Liver (tissue), 9 donors: ENCODE results near the gene CERS4. TPM values are rescaled to one million over a fixed set of nuclear protein-coding genes. Genes with fewer than 3 reads are reported as not detected.

Experiments
- DNase-seq: peaks from one replicate; pipeline ENCODE4 v3.0.0-alpha.2; 2017; ENCODE audit warnings: low spot score
- H3K27ac ChIP-seq, 2 donors: one replicate each; pipeline ENCODE4 v1.7.0; 2013; ENCODE audit warnings: inconsistent platforms in 2 of 2, low read length in 2 of 2, control low read depth in 1 of 2, low read depth in 1 of 2, mild to moderate bottlenecking in 1 of 2
- H3K27me3 ChIP-seq, 4 donors: one replicate each; pipeline versions ENCODE4 v1.6.1 to v1.7.0; 2013; ENCODE audit warnings: low read length in 3 of 4, inconsistent platforms in 1 of 4, mild to moderate bottlenecking in 1 of 4, moderate library complexity in 1 of 4; ENCODE audit not compliant: control insufficient read depth in 4 of 4, insufficient read depth in 4 of 4
- H3K36me3 ChIP-seq, 4 donors: one replicate each; pipeline versions ENCODE4 v1.6.1 to v1.7.0; 2013; ENCODE audit warnings: low read length in 3 of 4, mild to moderate bottlenecking in 3 of 4, low read depth in 1 of 4, moderate library complexity in 1 of 4; ENCODE audit not compliant: control insufficient read depth in 4 of 4, insufficient read depth in 3 of 4
- H3K4me1 ChIP-seq, 4 donors: one replicate each; pipeline versions ENCODE4 v1.6.1 to v1.7.0; 2013; ENCODE audit warnings: low read length in 3 of 4, mild to moderate bottlenecking in 3 of 4, moderate library complexity in 1 of 4; ENCODE audit not compliant: control insufficient read depth in 4 of 4, insufficient read depth in 4 of 4
- H3K4me3 ChIP-seq, 3 donors: one replicate each; pipeline versions ENCODE4 v1.6.1 to v1.7.0; 2013; ENCODE audit warnings: low read length in 3 of 3, control low read depth in 1 of 3, low read depth in 1 of 3, mild to moderate bottlenecking in 1 of 3
- H3K9ac ChIP-seq, 2 donors: one replicate each; pipeline ENCODE4 v1.7.0; 2013; ENCODE audit warnings: low read length in 2 of 2, mild to moderate bottlenecking in 2 of 2, moderate library complexity in 2 of 2, control low read depth in 1 of 2, low read depth in 1 of 2
- H3K9me3 ChIP-seq, 4 donors: one replicate each; pipeline versions ENCODE4 v1.6.1 to v1.7.0; 2013; ENCODE audit warnings: low read length in 3 of 4; ENCODE audit not compliant: control insufficient read depth in 4 of 4
- ATF3 ChIP-seq: IDR thresholded peaks from 2 replicates; pipeline ENCODE4 v1.6.1; 2016; ENCODE audit warnings: antibody characterized with exemption
- CTCF ChIP-seq: fragments of 150-350 bp; IDR thresholded peaks from 2 replicates; pipeline ENCODE4 v1.5.1; 2017; ENCODE audit warnings: improper control_type of control experiment, low read depth, low read length; ENCODE audit not compliant: missing input control
- EGR1 ChIP-seq, 2 donors: IDR thresholded peaks; 2 replicates each; pipeline ENCODE4 v1.6.1; 2016 to 2018; ENCODE audit warnings: antibody characterized with exemption in 2 of 2, low read depth in 2 of 2
- FOXA1 ChIP-seq: IDR thresholded peaks from 2 replicates; pipeline ENCODE4 v1.6.1; 2016; ENCODE audit warnings: antibody characterized with exemption
- FOXA2 ChIP-seq: IDR thresholded peaks from 2 replicates; pipeline ENCODE4 v1.6.1; 2016; ENCODE audit warnings: antibody characterized with exemption
- GABPA ChIP-seq, 2 donors: IDR thresholded peaks in 1 of 2; conservative IDR thresholded peaks in 1 of 2; 2 replicates each; pipeline ENCODE4 v1.6.1; 2016; ENCODE audit warnings: antibody characterized with exemption in 2 of 2, mild to moderate bottlenecking in 1 of 2, moderate library complexity in 1 of 2
- HNF4A ChIP-seq, 2 donors: conservative IDR thresholded peaks; 2 replicates each; pipeline ENCODE4 v1.6.1; 2016; ENCODE audit warnings: antibody characterized with exemption in 2 of 2, mild to moderate bottlenecking in 2 of 2
- HNF4G ChIP-seq: IDR thresholded peaks from 2 replicates; pipeline ENCODE4 v1.6.1; 2016; ENCODE audit warnings: antibody characterized with exemption
- JUND ChIP-seq, 2 donors: IDR thresholded peaks; 2 replicates each; pipeline ENCODE4 v1.6.1; 2016; ENCODE audit warnings: antibody characterized with exemption in 2 of 2
- MAX ChIP-seq: IDR thresholded peaks from 2 replicates; pipeline ENCODE4 v1.6.1; 2016; ENCODE audit warnings: antibody characterized with exemption
- NR2F2 ChIP-seq: IDR thresholded peaks from 2 replicates; pipeline ENCODE4 v1.6.1; 2016; ENCODE audit warnings: antibody characterized with exemption
- RAD21 ChIP-seq, 2 donors: IDR thresholded peaks; 2 replicates each; pipeline ENCODE4 v1.6.1; 2016; ENCODE audit warnings: antibody characterized with exemption in 2 of 2, mild to moderate bottlenecking in 2 of 2
- REST ChIP-seq: IDR thresholded peaks from 2 replicates; pipeline ENCODE4 v1.6.1; 2016; ENCODE audit warnings: antibody characterized with exemption, mild to moderate bottlenecking
- RXRA ChIP-seq, 2 donors: IDR thresholded peaks; 2 replicates each; pipeline ENCODE4 v1.6.1; 2017 to 2018; ENCODE audit warnings: antibody characterized with exemption in 2 of 2, mild to moderate bottlenecking in 1 of 2
- SP1 ChIP-seq: IDR thresholded peaks from 2 replicates; pipeline ENCODE4 v1.6.1; 2018; ENCODE audit warnings: antibody characterized with exemption, mild to moderate bottlenecking
- TAF1 ChIP-seq: conservative IDR thresholded peaks from 2 replicates; pipeline ENCODE4 v1.6.1; 2016; ENCODE audit warnings: antibody characterized with exemption, mild to moderate bottlenecking
- YY1 ChIP-seq: IDR thresholded peaks from 2 replicates; pipeline ENCODE4 v1.6.1; 2016; ENCODE audit warnings: antibody characterized with exemption, mild to moderate bottlenecking
- ZBTB33 ChIP-seq: IDR thresholded peaks from 2 replicates; pipeline ENCODE4 v1.6.1; 2016; ENCODE audit warnings: antibody characterized with exemption
- WGBS: extraction: QIAGEN DNeasy Blood & Tissue Kit; methylation state at CpG from one replicate; pipeline ENCODE4 v1.1.7; 2013; 5-methylcytosine and 5-hydroxymethylcytosine counted together
- polyA plus RNA-seq, 2 donors: library from polyadenylated mRNA; stranded (reverse) in 1 of 2; unstranded in 1 of 2; fragments of 200-250 nt in 1 of 2; fragments of >200 nt in 1 of 2; fragmentation: Nextera tagmentation in 1 of 2; extraction: Ambion mirVana in 1 of 2; gene quantifications; one replicate each; pipeline versions ENCODE4 v1.2.1 to v1.2.3, GENCODE V29; 2013 to 2015
- total RNA-seq, 2 donors: library from RNA; depleted of rRNA; stranded (reverse); fragments of >200 nt; gene quantifications; one replicate each; pipeline ENCODE4 v1.2.3, GENCODE V29; 2014
- donor health status: healthy.
- donor health status: healthy.
- donor health status: healthy.
- donor health status: healthy.
- donor health status: healthy.

CERS4 gene
- total and polyA plus RNA-seq, 4 donors: 42.7 to 65.1 (median 56.4) TPM

GRCh38 chr19:8240274-8241229, 31.4 kb downstream of the CERS4 start:
- no peak overlapping the region for H3K4me3 ChIP-seq
- peak overlapping the region in 1 of 2 donors; percentile 81 for H3K9ac ChIP-seq
- WGBS: 12% methylated on average over 17 of the region's 17 CpGs
- peaks cover 0 to 4% (median 2%) of the 10 kb centered on the region in 4 donors for H3K36me3 ChIP-seq
- peak; percentile 84 for DNase-seq
- H3K27ac ChIP-seq: peak overlapping the region; percentile 79 to 86
- no peak for TF ChIP-seq NR2F2
- TF ChIP-seq ZBTB33: peak; percentile 27
- peak; percentile 54 to 86 for TF ChIP-seq JUND (IDR thresholded peaks at IDR 0.05)
- TF ChIP-seq RXRA (IDR thresholded peaks at IDR 0.05): peak; percentile 65 to 77
- peak; percentile 47 for TF ChIP-seq FOXA2
- TF ChIP-seq ATF3: no peak
- no peak for TF ChIP-seq FOXA1
- TF ChIP-seq YY1: peak; percentile 56
- peak; percentile 61 to 88 for TF ChIP-seq EGR1 (IDR thresholded peaks at IDR 0.05; ENCODE audit: low read depth in 2 of 2)
- peak; percentile 49 for TF ChIP-seq MAX
- no peak for TF ChIP-seq HNF4G
- TF ChIP-seq GABPA (IDR thresholded peaks at IDR 0.05 in 1 of 2, conservative IDR thresholded peaks at IDR 0.05 in 1 of 2): peak in 1 of 2 donors; percentile 18
- TF ChIP-seq SP1: peak; percentile 43
- TF ChIP-seq RAD21 (IDR thresholded peaks at IDR 0.05): peak; percentile 42 to 45
- TF ChIP-seq HNF4A (conservative IDR thresholded peaks at IDR 0.05): peak in 1 of 2 donors; percentile 60
- TF ChIP-seq TAF1: no peak
- no peak for TF ChIP-seq CTCF
- peak; percentile 67 for TF ChIP-seq REST
- H3K9me3 ChIP-seq: no peaks in the 10 kb centered on the region
- H3K4me1 ChIP-seq: peaks cover 13 to 33% (median 21%) of the 10 kb centered on the region in 4 donors
- no peaks in the 10 kb centered on the region for H3K27me3 ChIP-seq
